Ascending aorta (tissue), 2 donors: Measurements from ENCODE around the gene KLC1. TPM values are rescaled to one million over a fixed set of nuclear protein-coding genes. Genes with fewer than 3 reads are reported as not detected.

Experiments
- DNase-seq, 2 donors: peaks; one replicate each; pipeline ENCODE4 v3.0.0-alpha.2; 2019; ENCODE audit warnings: low spot score in 2 of 2
- H3K27ac ChIP-seq, 2 donors: fragments of 200-600 bp; sonication (generic); one replicate each; pipeline ENCODE4 v1.5.1; 2016 to 2017; ENCODE audit warnings: mild to moderate bottlenecking in 1 of 2
- H3K27me3 ChIP-seq: fragments of 200-600 bp; sonication (generic); one replicate; pipeline ENCODE4 v1.5.1; 2017
- H3K36me3 ChIP-seq, 2 donors: fragments of 200-600 bp; sonication (generic); one replicate each; pipeline ENCODE4 v1.5.1; 2016
- H3K4me1 ChIP-seq, 2 donors: fragments of 200-600 bp; sonication (generic); one replicate each; pipeline ENCODE4 v1.5.1; 2016 to 2017; ENCODE audit warnings: mild to moderate bottlenecking in 1 of 2
- H3K4me3 ChIP-seq, 2 donors: fragments of 200-600 bp; sonication (generic); one replicate each; pipeline ENCODE4 v1.5.1; 2016 to 2017; ENCODE audit warnings: mild to moderate bottlenecking in 1 of 2
- H3K9me3 ChIP-seq, 2 donors: fragments of 200-600 bp; sonication (generic); one replicate each; pipeline ENCODE4 v1.5.1; 2016
- intact Hi-C: fragments of 100-400 bp; cut with DNase I; formaldehyde crosslinking; loops from one replicate; pipeline ENCODE4 v1.15.1; 2023
- total RNA-seq: library from RNA; depleted of rRNA; stranded (reverse); fragments of >200 nt; gene quantifications from one replicate; pipeline ENCODE4 v1.1.0, GENCODE V29; 2016
- TF ChIP-seq, protein P1 (sequence below), 3 experiments: fragments of 200-600 bp in 2 of 3; fragments of 450-650 bp in 1 of 3; sonication (generic) in 2 of 3; IDR thresholded peaks; one replicate each; pipeline ENCODE4 v1.5.1; 2016 to 2019; ENCODE audit warnings: antibody characterized with exemption in 3 of 3, mild to moderate bottlenecking in 1 of 3, moderate library complexity in 1 of 3

Gene KLC1
- total RNA-seq, 1 donor from 2014 or later, result 302 TPM

DNA sequence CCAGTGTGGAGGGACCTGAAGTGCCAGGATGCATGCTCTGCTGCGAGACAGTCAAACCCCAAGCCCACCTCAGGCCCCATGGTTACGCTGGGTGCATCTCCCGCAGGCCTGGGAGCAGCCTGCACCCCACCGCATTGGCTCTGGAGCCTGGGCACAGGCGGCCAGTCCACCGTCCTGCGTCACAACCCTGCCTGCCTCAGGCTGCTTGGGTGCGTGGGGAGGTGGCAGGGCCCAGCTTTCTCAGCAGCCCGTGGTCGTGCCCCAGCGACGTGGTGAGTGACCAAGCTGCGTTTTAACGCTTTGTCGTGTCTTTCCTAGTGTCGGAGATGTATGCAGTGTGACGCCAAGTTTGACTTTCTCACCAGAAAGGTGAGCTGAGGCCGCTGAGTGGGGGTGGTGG lies 97.5 kb downstream of the KLC1 start:
- H3K4me1 ChIP-seq, result peaks cover 19 to 36% of the 10 kb centered on the region in 2 donors
- peak overlapping the region in 1 of 2 donors; percentile 86 for H3K27ac ChIP-seq
- TF ChIP-seq, protein P1, sequence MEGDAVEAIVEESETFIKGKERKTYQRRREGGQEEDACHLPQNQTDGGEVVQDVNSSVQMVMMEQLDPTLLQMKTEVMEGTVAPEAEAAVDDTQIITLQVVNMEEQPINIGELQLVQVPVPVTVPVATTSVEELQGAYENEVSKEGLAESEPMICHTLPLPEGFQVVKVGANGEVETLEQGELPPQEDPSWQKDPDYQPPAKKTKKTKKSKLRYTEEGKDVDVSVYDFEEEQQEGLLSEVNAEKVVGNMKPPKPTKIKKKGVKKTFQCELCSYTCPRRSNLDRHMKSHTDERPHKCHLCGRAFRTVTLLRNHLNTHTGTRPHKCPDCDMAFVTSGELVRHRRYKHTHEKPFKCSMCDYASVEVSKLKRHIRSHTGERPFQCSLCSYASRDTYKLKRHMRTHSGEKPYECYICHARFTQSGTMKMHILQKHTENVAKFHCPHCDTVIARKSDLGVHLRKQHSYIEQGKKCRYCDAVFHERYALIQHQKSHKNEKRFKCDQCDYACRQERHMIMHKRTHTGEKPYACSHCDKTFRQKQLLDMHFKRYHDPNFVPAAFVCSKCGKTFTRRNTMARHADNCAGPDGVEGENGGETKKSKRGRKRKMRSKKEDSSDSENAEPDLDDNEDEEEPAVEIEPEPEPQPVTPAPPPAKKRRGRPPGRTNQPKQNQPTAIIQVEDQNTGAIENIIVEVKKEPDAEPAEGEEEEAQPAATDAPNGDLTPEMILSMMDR (IDR thresholded peaks at IDR 0.05), result no peak
- peaks cover 41 to 42% of the 10 kb centered on the region in 2 donors for H3K36me3 ChIP-seq
- H3K9me3 ChIP-seq, result no peaks in the 10 kb centered on the region
- intact Hi-C loops, result no loop called here
- H3K4me3 ChIP-seq, result no peak overlapping the region
- H3K27me3 ChIP-seq, result no peaks in the 10 kb centered on the region
- DNase-seq, result no peak

DNA sequence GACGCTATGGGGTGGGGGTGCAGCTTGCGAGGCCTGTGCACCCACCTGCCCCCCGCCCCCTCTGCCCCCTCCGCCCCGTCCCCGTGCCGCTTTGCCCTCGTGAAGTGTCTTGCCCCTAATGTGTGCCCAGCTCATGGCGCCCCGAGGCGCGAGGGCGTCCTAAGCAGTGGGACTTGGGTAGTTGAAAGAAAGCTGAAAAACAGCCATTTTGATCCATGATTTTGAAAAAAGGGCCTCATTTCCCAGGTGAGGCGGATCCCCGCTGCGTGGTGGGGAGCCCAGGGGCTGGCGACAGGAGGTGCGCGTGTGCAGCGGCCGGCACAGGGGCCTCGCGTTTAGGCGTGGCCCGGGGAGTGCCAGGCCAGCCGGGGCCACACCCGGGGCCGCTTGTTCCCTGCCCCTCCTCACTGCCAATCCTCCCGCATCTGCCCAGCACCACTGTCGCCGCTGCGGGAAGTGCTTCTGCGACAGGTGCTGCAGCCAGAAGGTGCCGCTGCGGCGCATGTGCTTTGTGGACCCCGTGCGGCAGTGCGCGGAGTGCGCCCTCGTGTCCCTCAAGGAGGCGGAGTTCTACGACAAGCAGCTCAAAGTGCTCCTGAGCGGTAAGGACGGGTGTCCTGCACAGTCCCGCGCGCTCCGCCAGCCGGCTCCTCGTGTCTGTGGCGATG lies 98.4 kb downstream of the KLC1 start:
- intact Hi-C loops, result no loop called here
- no peak for DNase-seq
- peaks cover 48% of the 10 kb centered on the region in 2 donors for H3K36me3 ChIP-seq
- no peak overlapping the region for H3K27ac ChIP-seq
- no peaks in the 10 kb centered on the region for H3K9me3 ChIP-seq
- TF ChIP-seq, protein P1 (IDR thresholded peaks at IDR 0.05), result no peak
- H3K4me3 ChIP-seq, result no peak overlapping the region
- H3K27me3 ChIP-seq, result no peaks in the 10 kb centered on the region
- peaks cover 19 to 32% of the 10 kb centered on the region in 2 donors for H3K4me1 ChIP-seq

DNA sequence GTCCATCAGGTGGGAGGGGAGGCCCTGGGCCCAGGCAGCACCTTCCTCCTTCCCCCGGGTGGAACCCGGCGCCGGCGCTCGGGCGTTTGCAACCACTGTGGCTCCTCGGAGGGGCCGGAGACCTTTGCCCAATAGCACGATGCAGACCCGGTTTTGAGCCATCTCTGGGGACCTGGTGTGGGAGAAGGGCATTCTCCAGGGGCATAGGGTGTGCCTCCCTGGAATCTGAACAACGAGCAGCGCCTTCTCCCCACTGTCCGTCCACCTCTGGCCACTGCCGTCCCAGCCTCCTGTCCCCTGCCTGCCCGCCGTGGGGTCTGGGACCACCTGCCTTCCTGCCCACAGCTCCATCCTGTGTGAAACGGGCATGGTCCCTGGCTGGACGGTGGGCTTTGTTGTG lies 99.1 kb downstream of the KLC1 start:
- intact Hi-C loops, result no loop called here
- TF ChIP-seq, protein P1 (IDR thresholded peaks at IDR 0.05), result no peak
- H3K27me3 ChIP-seq, result no peaks in the 10 kb centered on the region
- H3K4me3 ChIP-seq, result no peak overlapping the region
- H3K36me3 ChIP-seq, result peaks cover 52 to 55% of the 10 kb centered on the region in 2 donors
- H3K4me1 ChIP-seq, result peaks cover 14 to 25% of the 10 kb centered on the region in 2 donors
- no peak overlapping the region for H3K27ac ChIP-seq
- no peak for DNase-seq
- no peaks in the 10 kb centered on the region for H3K9me3 ChIP-seq

DNA sequence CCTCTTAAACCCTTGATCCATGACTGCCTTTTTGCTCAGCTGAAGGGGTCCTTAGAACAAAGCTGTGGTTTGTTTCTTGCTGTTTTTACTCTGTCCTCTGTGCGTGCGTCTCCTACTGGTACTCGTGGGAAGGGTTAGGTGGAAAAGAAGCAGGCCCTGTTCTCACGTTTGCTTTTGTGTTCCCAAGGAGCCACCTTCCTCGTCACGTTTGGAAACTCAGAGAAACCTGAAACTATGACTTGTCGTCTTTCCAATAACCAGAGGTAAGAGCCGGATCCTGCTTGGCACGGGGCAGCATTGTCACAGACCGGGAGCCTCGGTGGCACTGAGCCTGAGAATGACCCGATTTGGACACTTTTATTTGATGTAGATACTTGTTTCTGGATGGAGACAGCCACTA lies 99.7 kb downstream of the KLC1 start:
- DNase-seq, result no peak
- peaks cover 57 to 61% of the 10 kb centered on the region in 2 donors for H3K36me3 ChIP-seq
- TF ChIP-seq, protein P1 (IDR thresholded peaks at IDR 0.05), result no peak
- intact Hi-C loops, result no loop called here
- no peaks in the 10 kb centered on the region for H3K27me3 ChIP-seq
- H3K4me1 ChIP-seq, result peaks cover 10 to 19% of the 10 kb centered on the region in 2 donors
- no peaks in the 10 kb centered on the region for H3K9me3 ChIP-seq
- no peak overlapping the region for H3K27ac ChIP-seq
- H3K4me3 ChIP-seq, result no peak overlapping the region

DNA sequence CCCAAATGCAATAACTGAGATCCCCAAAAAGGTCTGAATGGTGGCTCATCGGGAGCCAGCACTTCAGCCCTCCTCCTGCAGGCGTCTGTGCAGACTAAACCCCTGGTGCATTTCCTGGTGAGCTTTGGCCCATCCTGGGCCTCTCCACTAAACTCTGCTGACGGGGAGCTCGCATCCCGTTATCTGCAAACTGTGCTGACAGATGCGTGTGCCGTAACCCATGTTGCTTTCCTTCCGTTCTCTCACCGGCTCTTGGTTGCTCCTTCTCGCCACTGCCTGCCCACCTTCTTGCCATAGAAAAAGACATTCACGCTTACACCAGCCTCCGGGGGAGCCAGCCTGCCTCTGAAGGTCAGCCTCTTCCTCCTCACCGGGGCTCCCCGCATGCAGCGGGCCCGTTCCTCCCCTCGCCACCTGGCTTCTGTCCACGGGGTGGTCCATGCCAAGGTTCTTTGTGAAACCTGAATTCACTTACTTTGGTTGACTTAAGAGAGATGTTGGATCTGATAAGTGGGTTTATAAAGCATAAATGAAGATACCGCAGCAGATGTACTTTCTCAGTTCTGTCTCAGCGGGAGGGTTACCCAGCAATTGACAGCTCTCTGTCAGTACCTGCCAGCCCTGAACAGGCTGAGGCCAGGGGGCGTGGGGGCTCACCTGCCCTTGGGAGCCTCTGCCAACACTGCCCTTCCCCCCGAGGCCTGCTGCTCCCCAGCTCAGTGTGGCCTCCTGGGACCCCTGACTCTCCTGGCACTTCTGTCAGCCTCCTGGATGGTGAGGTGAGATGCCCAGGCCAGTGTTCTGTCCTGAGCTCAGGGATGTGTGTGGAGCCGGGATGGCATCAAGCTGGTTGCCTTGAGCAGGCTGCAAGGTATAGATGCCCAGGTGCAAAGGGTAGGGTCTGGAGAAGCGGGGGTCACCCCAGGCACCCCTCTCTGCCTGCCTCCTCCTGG lies 100.8 kb downstream of the KLC1 start:
- intact Hi-C loops, result no loop called here
- peaks cover 5 to 8% of the 10 kb centered on the region in 2 donors for H3K4me1 ChIP-seq

More for the DNA sequence above, 100.8 kb downstream of the KLC1 start:
- Histone ChIP-seq H3K4me3 (no peak overlapping the region), H3K27ac (no peak overlapping the region), H3K27me3 (no peaks in the 10 kb centered on the region), H3K9me3 (no peaks in the 10 kb centered on the region), H3K36me3 (peaks cover 67 to 70% of the 10 kb centered on the region in 2 donors)
- no peak for DNase-seq
- TF ChIP-seq, protein P1 (IDR thresholded peaks at IDR 0.05), result no peak
